GM12873 (cell line): ENCODE measurements around the gene TRPM8.

Experiments used
- TF ChIP-seq, protein P1 (sequence below): IDR thresholded peaks from 2 replicates; pipeline ENCODE4 v1.5.1; 2012; ENCODE audit warnings: low read depth, mild to moderate bottlenecking, moderate library complexity, low read length, control low read depth; ENCODE audit not compliant: insufficient read depth; ENCODE audit errors: missing control alignments

The TRPM8 gene

DNA sequence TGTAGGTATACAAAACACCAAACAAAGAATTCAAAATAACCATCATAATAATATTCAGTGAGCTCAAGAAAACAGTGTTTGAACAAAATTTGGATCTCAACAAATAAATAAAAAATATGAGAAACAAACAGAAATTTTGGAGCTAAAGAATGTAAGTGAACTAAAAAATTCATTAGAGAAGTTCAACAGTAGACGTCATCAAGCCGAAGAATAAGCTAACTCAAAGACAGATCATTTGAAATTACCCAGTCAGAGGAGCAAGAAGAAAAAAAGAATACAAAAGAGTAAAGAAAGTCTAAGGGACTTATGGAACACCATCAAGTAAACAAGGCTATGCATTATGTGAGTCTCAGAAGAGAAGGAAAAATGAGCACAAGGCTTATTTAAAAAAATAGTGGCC lies 116.7 kb downstream of the TRPM8 start:
- TF ChIP-seq, protein P1, sequence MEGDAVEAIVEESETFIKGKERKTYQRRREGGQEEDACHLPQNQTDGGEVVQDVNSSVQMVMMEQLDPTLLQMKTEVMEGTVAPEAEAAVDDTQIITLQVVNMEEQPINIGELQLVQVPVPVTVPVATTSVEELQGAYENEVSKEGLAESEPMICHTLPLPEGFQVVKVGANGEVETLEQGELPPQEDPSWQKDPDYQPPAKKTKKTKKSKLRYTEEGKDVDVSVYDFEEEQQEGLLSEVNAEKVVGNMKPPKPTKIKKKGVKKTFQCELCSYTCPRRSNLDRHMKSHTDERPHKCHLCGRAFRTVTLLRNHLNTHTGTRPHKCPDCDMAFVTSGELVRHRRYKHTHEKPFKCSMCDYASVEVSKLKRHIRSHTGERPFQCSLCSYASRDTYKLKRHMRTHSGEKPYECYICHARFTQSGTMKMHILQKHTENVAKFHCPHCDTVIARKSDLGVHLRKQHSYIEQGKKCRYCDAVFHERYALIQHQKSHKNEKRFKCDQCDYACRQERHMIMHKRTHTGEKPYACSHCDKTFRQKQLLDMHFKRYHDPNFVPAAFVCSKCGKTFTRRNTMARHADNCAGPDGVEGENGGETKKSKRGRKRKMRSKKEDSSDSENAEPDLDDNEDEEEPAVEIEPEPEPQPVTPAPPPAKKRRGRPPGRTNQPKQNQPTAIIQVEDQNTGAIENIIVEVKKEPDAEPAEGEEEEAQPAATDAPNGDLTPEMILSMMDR: no peak

GRCh38 chr2:234038076-234038802 lies 121.1 kb downstream of the TRPM8 start:
- TF ChIP-seq, protein P1: no peak

GRCh38 chr2:234044157-234044556 lies 127.0 kb downstream of the TRPM8 start:
- TF ChIP-seq, protein P1: no peak

DNA sequence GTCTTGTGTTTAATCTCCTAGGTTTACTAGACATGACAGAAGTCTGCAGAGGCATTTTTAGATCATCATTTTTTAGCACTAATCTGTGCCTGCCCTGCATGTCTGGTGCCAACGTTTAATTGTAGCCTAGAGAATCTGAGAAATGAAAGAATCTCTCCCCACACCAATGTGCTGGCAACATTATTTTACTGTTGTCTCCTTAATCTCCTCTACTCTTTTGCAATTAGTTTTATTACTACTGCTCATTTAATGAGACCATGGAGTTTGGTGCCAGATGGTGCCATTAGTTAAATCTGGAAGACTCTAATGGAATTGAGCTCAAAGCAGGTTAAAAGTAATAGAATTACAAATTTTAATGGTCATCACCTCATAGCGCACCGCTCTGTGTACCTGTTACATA lies 129.3 kb downstream of the TRPM8 start:
- TF ChIP-seq, protein P1: no peak

- TF ChIP-seq, protein P1: no peak
Observed at GRCh38 chr2:234047361-234047760, 130.2 kb downstream of the TRPM8 start.

DNA sequence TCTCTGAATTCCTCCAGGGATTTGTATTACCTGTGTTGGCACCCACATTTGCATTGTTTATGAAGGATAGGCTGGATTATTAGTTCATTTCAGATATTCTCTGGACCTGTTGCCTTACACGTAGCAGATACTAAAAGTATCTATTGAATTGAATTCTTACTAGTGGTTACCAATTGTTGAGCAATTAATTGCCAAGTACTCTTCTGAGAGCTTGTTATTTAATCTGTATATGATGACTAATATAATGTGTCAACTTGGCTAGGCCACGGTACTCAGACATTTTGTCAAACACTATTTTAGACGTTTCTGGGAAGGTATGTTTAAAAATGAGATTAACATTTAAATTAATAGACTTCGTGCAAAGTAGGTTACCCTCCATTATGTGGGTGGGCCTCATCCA lies 130.9 kb downstream of the TRPM8 start:
- TF ChIP-seq, protein P1: no peak

- TF ChIP-seq, protein P1: no peak
Observed at GRCh38 chr2:234050455-234051135, 133.4 kb downstream of the TRPM8 start, which contains the start of gene SPP2. TSS of gene SPP2 (plus strand) at chr2:234050702. CDS start at chr2:234050787, 85 bp downstream.
